Right lobe of liver (tissue), 4 donors: Measurements from ENCODE around the gene CTAG1A.

ENCODE experiments used
- POLR2A ChIP-seq: fragments of 450-650 bp; IDR thresholded peaks from one replicate; pipeline ENCODE4 v1.6.1; 2017; ENCODE audit warnings: antibody characterized with exemption, mild to moderate bottlenecking
- TF ChIP-seq, protein P1 (sequence below), 4 donors: fragments of 200-600 bp in 3 of 4; fragments of 450-650 bp in 1 of 4; IDR thresholded peaks; one replicate each; pipeline versions ENCODE4 v1.5.1 to v1.8.0; 2016 to 2022; ENCODE audit warnings: antibody characterized with exemption in 4 of 4, mild to moderate bottlenecking in 2 of 4
- donor health status: DM: no; HTN: no; CAD: no.
- donor health status: DM: no; HTN: no; CAD: no.
- donor health status: DM: no; HTN: yes; CAD: no.

DNA sequence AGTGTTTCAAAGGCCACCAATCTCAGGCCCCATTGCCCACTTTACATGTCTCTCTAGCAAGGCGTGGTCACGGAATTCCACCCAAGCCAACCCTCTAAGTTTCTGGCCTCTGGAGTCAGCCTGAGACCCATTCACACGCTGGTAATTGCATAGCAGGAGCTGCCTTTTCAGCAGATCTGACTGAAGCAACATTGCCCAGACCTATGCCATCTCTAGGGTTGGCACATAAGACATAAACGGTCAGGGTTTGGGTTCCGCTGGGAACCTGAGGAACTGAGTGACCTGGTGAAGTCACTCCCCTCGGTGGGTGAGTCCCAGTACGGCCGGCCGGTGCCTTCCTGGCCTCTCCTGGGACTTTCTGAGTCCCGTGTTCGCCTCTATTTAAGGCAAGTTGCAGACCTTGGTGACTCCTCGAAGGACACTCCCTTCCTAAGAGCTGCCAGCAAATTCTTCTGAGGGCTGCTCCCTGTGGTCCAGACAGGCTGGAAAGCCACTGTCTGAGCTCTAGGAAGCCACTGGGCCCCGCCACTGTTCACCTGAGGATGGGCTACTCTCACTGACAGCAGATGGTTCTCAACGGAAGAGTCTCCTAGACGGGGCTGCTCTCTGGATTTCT is 15.9 kb downstream of the CTAG1A start:
- TF ChIP-seq, protein P1, sequence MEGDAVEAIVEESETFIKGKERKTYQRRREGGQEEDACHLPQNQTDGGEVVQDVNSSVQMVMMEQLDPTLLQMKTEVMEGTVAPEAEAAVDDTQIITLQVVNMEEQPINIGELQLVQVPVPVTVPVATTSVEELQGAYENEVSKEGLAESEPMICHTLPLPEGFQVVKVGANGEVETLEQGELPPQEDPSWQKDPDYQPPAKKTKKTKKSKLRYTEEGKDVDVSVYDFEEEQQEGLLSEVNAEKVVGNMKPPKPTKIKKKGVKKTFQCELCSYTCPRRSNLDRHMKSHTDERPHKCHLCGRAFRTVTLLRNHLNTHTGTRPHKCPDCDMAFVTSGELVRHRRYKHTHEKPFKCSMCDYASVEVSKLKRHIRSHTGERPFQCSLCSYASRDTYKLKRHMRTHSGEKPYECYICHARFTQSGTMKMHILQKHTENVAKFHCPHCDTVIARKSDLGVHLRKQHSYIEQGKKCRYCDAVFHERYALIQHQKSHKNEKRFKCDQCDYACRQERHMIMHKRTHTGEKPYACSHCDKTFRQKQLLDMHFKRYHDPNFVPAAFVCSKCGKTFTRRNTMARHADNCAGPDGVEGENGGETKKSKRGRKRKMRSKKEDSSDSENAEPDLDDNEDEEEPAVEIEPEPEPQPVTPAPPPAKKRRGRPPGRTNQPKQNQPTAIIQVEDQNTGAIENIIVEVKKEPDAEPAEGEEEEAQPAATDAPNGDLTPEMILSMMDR (IDR thresholded peaks at IDR 0.05) = no peak
- TF ChIP-seq POLR2A = no peak
